ENCODE measurements around the gene UBE2J2.

DNA sequence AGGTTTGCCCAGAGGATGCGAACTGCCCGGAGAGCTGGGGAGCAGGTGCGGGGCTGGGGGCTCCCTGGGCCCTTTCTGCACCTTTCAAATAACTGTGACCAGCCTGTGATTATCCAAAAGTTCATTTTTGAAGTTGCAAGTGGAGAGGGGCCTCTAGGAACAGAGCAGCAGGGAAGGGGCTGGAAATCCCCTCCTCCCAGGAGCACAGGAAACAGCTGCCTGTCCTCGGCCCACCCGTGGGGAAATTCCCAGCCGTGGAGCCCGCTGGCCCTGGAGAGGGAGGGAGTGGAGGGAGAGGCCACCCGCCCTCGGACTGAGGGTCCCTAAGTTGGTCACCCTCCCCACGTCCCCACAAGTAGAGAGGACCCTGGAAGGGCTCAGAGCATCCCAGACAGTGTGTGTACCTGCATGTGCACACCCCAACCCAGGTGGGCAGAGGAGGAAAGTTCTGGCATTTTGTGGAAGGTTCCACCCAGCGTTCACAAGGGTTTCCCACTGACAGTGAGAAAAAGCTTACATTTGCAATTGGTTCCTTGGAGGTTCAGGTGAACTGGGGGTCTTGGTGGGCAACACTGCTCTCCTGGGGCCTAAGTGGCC lies 58.5 kb downstream of the UBE2J2 start:
- TF ChIP-seq, protein P1, sequence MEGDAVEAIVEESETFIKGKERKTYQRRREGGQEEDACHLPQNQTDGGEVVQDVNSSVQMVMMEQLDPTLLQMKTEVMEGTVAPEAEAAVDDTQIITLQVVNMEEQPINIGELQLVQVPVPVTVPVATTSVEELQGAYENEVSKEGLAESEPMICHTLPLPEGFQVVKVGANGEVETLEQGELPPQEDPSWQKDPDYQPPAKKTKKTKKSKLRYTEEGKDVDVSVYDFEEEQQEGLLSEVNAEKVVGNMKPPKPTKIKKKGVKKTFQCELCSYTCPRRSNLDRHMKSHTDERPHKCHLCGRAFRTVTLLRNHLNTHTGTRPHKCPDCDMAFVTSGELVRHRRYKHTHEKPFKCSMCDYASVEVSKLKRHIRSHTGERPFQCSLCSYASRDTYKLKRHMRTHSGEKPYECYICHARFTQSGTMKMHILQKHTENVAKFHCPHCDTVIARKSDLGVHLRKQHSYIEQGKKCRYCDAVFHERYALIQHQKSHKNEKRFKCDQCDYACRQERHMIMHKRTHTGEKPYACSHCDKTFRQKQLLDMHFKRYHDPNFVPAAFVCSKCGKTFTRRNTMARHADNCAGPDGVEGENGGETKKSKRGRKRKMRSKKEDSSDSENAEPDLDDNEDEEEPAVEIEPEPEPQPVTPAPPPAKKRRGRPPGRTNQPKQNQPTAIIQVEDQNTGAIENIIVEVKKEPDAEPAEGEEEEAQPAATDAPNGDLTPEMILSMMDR (IDR thresholded peaks at IDR 0.05): no peak
- no peak for TF ChIP-seq POLR2A (IDR thresholded peaks at IDR 0.05)
